ENCODE measurements around the gene SCAF1. TPM values are rescaled to one million over a fixed set of nuclear protein-coding genes. Genes with fewer than 3 reads are reported as not detected.

Gene SCAF1
- total and polyA plus RNA-seq, 3 donors from 2014 or later = 51.4 to 78.1 (median 70.8) TPM

DNA sequence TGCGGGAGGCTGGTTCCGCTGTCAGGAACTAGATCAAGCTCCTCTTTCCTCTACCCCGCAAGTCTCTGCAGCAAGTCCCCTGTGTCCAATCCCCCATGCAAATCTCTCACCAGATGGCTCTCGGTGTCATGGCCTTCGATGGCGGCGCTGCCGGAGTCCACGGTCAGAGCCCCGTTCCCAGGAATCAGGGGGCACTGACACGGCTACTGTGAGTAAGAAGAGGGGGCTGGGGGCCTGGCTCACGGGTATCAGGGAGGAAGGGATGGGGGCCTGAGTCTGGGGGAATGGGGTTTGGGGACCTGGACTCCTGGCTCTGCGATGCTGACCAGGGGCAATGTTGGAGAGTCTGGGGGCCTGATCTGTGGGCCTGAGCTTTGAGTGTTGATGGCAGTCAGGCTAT lies 4.0 kb downstream of the SCAF1 start:
- TF ChIP-seq POLR2A (IDR thresholded peaks at IDR 0.05) = no peak
- TF ChIP-seq, protein P1, sequence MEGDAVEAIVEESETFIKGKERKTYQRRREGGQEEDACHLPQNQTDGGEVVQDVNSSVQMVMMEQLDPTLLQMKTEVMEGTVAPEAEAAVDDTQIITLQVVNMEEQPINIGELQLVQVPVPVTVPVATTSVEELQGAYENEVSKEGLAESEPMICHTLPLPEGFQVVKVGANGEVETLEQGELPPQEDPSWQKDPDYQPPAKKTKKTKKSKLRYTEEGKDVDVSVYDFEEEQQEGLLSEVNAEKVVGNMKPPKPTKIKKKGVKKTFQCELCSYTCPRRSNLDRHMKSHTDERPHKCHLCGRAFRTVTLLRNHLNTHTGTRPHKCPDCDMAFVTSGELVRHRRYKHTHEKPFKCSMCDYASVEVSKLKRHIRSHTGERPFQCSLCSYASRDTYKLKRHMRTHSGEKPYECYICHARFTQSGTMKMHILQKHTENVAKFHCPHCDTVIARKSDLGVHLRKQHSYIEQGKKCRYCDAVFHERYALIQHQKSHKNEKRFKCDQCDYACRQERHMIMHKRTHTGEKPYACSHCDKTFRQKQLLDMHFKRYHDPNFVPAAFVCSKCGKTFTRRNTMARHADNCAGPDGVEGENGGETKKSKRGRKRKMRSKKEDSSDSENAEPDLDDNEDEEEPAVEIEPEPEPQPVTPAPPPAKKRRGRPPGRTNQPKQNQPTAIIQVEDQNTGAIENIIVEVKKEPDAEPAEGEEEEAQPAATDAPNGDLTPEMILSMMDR (IDR thresholded peaks at IDR 0.05) = no peak
- Histone ChIP-seq H3K4me1 (peaks cover 27% of the 10 kb centered on the region), H3K9me3 (no peaks in the 10 kb centered on the region), H3K27ac (no peak overlapping the region), H3K36me3 (ENCODE audit: low read depth, missing control alignments) (no peaks in the 10 kb centered on the region), H3K4me3 (no peak overlapping the region), H3K27me3 (no peaks in the 10 kb centered on the region)
- DNase-seq = no peak
- WGBS, 2 donors = 90 to 94% methylated on average over 10 to 13 of the region's 13 CpGs
- intact Hi-C loops (cut with DNase I; ENCODE audit: low total_unique reads) = no loop called here

DNA sequence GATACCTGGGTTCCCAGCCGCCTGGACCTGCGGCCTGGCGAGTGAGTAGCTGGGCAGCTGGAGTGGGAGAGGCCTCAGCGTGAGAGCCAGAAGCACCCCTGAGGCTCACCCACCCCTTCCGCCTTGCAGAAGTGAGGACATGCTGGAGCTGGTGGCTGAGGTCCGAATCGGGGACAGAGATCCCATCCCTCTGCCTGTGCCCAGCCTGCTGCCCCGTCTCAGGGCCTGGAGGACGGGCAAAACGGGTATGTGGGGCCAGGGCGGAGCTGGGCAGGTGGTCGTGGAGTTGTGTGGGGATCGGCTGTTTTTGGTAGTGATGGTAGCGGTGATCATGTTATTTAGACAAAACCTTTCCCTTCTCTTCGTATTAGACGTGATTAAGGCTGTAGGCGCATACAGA lies 4.6 kb downstream of the SCAF1 start:
- DNase-seq = no peak
- Histone ChIP-seq H3K27ac (no peak overlapping the region), H3K4me3 (no peak overlapping the region), H3K36me3 (ENCODE audit: low read depth, missing control alignments) (no peaks in the 10 kb centered on the region), H3K27me3 (no peaks in the 10 kb centered on the region), H3K9me3 (no peaks in the 10 kb centered on the region), H3K4me1 (peaks cover 22% of the 10 kb centered on the region)
- TF ChIP-seq, protein P1 (IDR thresholded peaks at IDR 0.05) = no peak
- TF ChIP-seq POLR2A (IDR thresholded peaks at IDR 0.05) = no peak
- intact Hi-C loops (cut with DNase I; ENCODE audit: low total_unique reads) = no loop called here
- WGBS, 2 donors = 92 to 95% methylated on average over 12 to 17 of the region's 17 CpGs

DNA sequence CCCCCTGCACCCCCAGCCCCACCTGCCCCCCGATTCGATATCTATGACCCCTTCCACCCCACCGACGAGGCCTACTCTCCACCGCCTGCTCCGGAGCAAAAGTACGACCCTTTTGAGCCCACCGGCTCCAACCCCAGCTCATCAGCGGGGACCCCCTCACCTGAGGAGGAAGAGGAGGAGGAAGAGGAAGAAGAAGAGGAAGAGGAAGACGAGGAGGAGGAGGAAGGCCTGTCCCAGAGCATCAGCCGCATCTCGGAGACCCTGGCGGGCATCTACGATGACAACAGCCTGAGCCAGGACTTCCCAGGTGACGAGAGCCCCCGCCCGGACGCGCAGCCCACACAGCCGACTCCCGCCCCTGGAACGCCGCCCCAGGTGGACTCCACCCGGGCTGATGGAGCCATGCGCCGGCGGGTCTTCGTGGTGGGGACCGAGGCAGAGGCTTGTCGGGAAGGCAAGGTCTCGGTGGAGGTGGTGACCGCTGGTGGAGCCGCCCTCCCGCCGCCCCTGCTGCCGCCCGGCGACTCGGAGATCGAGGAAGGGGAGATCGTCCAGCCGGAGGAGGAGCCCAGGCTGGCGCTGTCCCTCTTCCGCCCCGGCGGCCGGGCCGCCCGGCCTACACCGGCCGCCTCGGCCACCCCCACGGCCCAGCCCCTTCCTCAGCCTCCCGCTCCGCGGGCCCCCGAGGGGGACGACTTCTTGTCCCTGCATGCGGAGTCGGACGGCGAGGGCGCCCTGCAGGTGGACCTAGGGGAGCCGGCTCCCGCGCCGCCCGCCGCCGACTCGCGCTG lies 9.2 kb downstream of the SCAF1 start:
- no peaks in the 10 kb centered on the region for H3K36me3 ChIP-seq (ENCODE audit: low read depth, missing control alignments)
- peak overlapping the region in 1 of 2 donors; percentile 23 for H3K4me3 ChIP-seq
- H3K27ac ChIP-seq = no peak overlapping the region
- no peak for DNase-seq
- intact Hi-C loops (cut with DNase I; ENCODE audit: low total_unique reads) = no loop called here
- H3K9me3 ChIP-seq = no peaks in the 10 kb centered on the region
- H3K27me3 ChIP-seq = no peaks in the 10 kb centered on the region
- peaks cover 8% of the 10 kb centered on the region for H3K4me1 ChIP-seq
- TF ChIP-seq POLR2A (IDR thresholded peaks at IDR 0.05) = no peak
- TF ChIP-seq, protein P1 (IDR thresholded peaks at IDR 0.05) = no peak
- WGBS, 2 donors = 79 to 85% methylated on average over 22 to 70 of the region's 72 CpGs

DNA sequence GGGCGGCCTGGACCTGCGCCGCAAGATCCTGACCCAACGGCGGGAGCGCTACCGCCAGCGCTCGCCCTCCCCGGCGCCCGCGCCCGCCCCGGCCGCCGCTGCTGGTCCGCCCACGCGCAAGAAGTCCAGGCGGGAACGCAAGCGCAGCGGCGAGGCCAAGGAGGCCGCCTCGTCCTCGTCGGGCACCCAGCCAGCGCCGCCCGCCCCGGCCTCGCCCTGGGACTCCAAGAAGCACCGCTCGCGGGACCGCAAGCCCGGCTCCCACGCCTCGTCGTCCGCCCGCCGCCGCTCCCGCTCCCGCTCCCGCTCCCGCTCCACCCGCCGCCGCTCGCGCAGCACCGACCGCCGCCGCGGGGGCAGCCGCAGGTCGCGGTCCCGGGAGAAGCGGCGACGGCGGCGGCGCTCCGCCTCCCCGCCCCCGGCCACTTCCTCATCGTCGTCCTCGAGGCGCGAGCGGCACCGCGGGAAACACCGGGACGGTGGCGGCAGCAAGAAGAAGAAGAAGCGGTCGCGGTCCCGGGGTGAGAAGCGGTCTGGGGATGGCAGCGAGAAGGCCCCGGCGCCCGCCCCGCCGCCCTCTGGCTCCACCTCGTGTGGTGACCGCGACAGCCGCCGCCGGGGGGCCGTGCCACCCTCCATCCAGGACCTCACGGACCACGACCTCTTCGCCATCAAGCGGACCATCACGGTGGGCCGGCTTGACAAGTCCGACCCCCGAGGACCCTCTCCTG lies 10.0 kb downstream of the SCAF1 start:
- intact Hi-C loops (cut with DNase I; ENCODE audit: low total_unique reads) = no loop called here
- no peaks in the 10 kb centered on the region for H3K27me3 ChIP-seq
- no peaks in the 10 kb centered on the region for H3K9me3 ChIP-seq
- H3K27ac ChIP-seq = no peak overlapping the region
- peak overlapping the region in 1 of 2 donors; percentile 26 for H3K4me3 ChIP-seq
- DNase-seq = no peak
- WGBS, 2 donors = 84 to 94% methylated on average over 78 to 89 of the region's 110 CpGs
- TF ChIP-seq POLR2A (IDR thresholded peaks at IDR 0.05) = no peak
- TF ChIP-seq, protein P1 (IDR thresholded peaks at IDR 0.05) = no peak
- no peaks in the 10 kb centered on the region for H3K36me3 ChIP-seq (ENCODE audit: low read depth, missing control alignments)
- peaks cover 8% of the 10 kb centered on the region for H3K4me1 ChIP-seq
